Measurements from ENCODE around the gene SF3A1.

SF3A1 gene

GRCh38 chr22:30285176-30285845, 71.4 kb downstream of the SF3A1 start:
- no peak for DNase-seq

- DNase-seq: no peak
Observed at GRCh38 chr22:30284666-30285065, 72.0 kb downstream of the SF3A1 start.

- no peak for DNase-seq
Observed at GRCh38 chr22:30284172-30284571, 72.5 kb downstream of the SF3A1 start.

DNA sequence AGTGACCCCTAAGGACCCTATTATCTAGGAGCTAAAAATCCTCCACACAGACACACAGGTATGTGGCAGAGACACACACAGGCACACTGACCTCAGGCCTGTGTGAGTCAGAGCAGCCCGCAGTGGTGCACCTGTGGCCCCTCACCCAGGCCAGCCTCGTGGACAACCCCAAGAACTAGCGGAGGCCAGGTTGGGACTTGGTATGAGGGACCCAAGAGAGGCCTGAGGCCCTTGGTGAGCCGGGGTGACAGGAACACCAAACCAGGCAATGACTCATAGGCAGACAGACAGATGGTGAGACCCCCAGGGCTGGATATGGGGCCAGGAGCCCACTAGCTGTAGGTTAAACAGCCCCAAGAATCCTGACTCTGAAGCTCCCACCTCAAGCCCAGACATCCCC, 73.4 kb downstream of the SF3A1 start:
- no peak for DNase-seq

DNA sequence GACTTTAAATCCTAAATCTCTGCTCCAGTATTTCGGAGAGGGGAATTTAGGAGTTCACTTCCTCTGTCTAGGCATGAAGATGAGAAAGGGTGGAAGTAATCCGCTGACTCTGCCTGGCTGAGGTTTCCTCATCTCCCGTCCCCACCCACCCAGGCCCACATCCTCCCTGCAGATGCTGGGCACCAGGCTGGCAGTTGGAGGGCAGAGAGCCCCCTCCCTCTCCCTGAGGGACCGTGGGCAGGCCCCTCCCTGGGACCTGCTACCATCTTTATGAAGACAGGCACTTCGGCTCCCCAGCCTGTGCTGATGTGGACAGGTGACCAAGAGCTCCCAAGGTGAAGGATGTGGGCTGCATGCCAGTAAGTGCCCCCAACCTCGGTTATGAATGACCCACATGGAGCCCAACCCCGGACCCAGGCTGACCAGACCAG, 74.1 kb downstream of the SF3A1 start:
- DNase-seq: no peak

Measured in NCI-H82 (cell line).